NCI-H510A treated with DMSO at 0.1 percent for 48 hours (cell line): Measurements from ENCODE around the gene ARID4B.
"Not testable (repeated sequence)": the region's sequence is repeated elsewhere in the genome, so short reads cannot be mapped to it uniquely, and the experiment has no call there.

Experiments used
- DNase-seq: peaks from one replicate; lab custom pipeline; 2025; lab: John Stamatoyannopoulos, UW

The ARID4B gene

DNA sequence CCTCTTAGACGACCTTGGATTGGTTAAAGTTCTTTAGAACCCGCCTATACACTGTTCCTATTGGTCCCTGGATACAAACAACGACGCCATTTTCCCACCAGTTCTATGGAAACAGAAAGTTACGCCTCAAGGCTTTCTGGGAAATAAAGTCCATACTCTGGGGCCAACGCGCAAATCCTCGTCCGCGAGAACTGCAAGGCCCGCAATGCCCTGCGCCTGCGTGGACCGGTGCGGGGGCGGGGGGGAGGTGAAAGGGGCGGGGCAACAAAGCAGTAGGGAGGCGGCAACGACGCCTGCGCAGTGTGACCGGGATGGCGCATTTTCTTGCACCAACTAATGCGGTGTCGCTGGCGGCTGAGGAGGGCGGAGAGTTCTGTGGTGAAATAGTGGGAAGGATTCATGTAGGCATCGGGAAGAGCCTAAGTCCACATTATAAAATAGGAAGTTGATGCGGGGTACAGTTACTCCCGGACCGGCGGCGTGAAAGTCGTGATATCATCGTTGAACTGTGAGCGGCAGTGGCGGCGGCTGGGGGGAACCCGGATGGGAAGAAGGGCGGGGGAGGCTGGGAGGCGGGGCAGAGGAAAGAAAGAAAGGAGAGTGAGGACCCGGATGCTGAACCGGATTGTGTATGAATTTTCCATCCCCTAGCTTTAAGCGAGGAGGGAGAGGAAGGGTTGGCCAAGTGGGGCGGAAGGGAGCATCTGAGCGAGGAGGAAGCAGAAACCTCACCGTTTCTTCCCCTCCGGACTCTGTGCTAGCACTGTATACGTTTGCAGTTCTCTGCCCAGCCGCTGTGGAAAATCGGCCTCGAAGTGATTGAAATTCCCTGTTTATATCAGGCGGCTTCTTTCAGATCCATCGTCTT lies 526 bp upstream of the ARID4B start, which contains the start of gene GGPS1:
GGPS1 (plus strand) TSS at position 300 of the 868 bp plus-strand sequence. CDS start 6,695 bp downstream, outside the sequence.
- DNase-seq = peak; percentile 94

GRCh38 chr1:235326719-235327558 lies 1.0 kb downstream of the ARID4B start:
- DNase-seq = no peak

DNA sequence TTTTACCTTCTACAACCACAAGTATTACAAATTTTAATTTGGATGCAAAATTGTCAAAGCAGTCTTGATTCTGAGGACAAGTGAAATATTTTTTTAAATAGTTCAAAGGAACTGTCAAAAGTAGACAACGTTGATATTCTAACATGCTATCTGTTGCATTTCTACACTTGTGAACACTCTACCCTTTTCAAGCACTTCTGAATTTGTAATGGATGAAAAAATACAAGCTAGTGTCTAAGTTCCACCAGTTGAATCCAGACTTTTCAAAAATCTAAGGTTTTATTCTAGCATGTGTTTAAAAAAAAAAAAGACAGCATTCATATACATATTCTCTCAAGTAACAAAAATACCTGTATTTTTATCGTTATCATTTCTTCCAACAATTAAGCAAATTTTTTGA lies 2.1 kb downstream of the ARID4B start:
- no peak for DNase-seq

- DNase-seq = no peak
Observed at GRCh38 chr1:235325139-235325538, 2.8 kb downstream of the ARID4B start.

DNA sequence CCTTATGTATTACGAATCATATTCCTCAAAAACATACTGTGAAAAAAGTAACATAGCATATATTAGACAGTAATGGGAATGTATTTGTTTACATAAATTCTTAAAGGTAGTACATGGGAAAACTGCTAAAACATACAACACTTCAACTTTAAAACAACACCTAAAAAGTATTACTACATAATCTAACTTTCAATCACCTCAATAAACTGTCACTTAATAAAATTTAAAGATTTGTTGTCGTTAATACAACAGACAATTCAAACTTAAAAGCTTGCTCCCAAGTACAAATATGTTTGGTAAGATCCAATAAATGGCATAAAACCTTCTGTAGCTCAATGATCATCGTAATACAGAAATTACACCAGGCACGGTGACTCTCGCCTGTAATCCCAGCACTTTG lies 3.7 kb downstream of the ARID4B start:
- no peak for DNase-seq

DNA sequence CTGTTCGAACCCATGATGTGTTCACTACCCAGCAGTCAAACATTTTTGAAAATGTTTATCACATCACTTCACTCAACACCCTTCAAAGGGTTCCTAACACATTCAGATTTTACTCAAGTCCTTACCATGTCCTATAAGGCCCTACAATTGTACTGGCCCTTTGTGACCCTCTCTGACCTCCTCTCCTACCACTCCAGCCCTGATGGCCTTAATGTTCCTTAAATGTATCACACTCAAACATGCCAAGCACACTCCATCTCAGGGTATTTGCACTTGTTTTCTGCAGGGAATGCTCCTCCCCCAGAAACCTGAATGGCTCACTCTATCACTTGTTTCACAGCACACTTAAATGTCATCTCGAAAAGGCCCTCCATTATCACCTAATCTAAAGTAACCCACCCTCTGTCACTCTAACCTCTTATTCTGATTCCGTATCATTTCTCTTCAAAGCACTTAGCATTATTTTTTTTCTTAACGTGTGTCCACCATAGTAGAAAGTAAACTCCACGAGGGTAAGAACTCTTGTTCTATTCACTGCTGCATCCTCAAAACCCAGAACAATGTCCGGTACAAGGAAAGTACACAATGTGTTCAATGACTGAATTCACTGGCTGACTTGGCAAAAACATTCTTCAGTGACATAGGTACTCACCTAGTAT lies 7.3 kb downstream of the ARID4B start:
- DNase-seq = no peak

DNA sequence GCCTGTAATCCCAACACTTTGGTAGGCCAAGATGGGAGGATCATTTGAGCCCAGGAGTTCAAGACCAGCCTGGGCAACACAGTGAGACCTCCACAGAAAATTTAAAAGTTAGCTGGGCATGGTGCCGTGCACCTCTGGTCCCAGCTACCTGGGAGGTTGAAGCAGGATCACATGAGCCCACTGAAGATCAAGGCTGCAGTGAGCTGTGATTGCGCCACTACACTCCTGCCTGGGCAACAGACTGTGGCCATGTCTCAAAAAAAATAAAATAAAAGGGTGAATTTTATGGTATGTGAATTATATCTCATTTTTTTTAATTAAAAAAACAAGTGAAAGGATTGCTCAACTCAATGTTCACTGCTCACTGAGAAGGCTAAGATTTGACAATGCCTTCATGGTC lies 8.7 kb downstream of the ARID4B start:
- no peak for DNase-seq

- DNase-seq = no peak
Observed at GRCh38 chr1:235317168-235317567, 10.8 kb downstream of the ARID4B start.

DNA sequence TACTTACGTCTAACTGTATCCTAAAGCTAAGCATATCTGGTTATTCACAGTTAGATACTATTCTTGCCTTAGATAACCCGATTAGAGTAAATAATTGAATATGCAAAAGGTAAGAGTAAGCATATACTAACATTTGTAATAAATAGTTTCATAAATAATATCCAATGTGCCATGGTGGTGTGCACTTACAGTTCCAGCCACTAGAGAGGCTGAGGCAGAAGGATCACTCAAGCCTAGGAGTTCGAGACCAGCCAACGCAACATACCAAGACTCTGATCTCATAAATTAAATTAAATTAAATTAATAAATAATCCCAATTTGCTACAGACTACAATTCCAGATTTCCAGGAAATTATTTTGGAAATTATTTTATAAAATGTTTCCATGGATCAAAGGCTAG lies 12.2 kb downstream of the ARID4B start:
- DNase-seq = no peak

- no peak for DNase-seq
Observed at GRCh38 chr1:235315173-235315572, 12.8 kb downstream of the ARID4B start.

GRCh38 chr1:235313931-235314678 lies 13.9 kb downstream of the ARID4B start:
- no peak for DNase-seq

GRCh38 chr1:235313262-235313661 lies 14.7 kb downstream of the ARID4B start:
- DNase-seq = no peak

- not testable (repeated sequence) for DNase-seq
Observed at GRCh38 chr1:235309206-235309605, 18.8 kb downstream of the ARID4B start.

DNA sequence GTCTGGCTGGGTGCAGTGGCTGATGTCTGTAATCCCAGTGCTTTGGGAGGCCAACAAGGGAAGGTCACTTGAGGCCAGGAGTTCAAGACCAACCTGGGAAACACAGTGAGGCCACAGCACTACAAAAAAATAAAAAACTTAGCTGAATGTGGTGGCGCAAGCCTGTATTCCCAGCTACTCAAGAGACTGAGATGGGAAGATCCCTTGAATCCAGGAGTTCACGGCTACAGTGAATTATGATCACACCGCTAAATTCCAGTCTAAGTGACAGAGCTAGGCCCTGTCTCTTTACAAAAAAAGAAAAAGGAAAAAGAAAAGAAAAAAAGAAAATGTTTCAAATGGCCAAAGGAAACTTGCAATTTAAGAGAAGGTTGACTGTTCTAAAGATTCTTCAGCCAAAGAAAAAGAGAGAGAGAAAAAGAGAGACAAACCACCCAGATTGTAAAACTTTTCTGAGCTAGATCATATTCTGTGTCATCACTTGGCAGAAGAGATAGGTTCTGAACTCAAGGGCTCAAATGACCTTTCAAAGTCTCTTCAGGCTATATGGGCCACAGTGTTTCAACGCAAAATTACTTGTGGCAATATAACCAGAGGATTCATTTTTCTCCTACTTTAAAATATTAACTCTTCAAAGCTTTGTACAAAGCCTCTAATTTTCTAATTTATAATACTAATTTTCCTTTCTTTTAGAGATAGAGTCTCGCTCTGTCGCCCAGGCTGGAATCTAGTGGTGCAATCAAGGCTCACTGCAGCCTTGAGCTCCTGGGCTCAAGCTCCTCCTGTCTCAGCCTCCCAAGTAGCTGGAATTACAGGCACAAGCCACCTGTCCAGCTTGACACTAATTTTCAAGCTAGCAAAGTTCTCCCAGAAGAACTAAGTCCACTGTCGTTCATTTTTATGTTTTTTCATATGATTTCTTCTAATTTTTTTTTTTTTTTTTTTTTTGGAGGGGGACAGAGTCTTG lies 20.5 kb downstream of the ARID4B start:
- DNase-seq = no peak

- no peak for DNase-seq
Observed at GRCh38 chr1:235304549-235305451, 23.2 kb downstream of the ARID4B start.

- no peak for DNase-seq
Observed at GRCh38 chr1:235302143-235302542, 25.8 kb downstream of the ARID4B start.

DNA sequence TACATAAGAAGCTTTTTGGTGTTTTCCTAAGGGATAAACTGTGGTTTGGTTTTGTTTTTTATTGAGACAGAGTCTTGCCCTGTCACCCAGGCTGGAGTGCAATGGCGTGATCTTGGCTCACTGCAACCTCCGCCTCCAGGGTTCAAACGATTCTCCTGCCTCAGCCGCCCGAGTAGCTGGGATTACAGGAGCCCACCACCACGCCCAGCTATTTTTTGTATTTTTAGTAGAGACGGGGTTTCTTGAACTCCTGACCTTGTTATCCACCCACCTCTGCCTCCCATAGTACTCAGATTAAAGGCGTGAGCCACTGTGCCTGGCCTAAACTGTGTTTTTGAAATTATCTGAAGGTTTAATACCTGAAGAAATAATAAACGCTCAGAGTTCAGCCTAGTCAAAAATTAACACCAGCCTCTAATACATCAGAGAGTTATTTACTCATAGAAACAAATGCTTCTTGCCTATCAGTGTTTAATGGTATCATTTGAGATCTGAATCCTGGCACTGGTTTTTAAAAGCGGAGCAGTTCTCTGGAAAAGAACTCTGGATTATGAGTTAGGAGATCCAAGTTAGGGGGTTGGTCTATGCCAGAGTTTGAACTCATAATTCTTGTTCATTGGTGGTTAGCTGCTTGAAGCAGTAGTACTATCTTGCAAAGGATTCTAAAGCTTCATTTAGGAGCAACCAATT lies 28.7 kb downstream of the ARID4B start:
- no peak for DNase-seq

DNA sequence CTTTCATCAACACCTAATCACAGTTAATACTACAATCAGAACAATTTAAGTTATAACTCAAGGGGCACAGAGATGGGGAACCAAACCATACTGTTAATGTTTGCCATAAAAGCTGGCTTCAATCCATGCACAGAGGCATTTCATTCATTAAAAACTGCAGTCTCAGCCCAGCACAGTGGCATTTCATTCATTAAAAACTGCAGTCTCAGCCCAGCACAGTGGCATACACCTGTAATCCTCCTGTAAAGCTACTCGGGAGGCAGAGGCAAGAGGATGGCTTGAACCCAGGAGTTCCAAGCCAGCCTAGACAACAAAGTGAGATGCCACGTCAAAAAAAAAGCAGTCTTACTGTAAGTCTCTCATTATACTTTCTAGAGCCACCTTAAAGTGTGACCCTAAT lies 29.2 kb downstream of the ARID4B start:
- DNase-seq = no peak

GRCh38 chr1:235297579-235297978 lies 30.4 kb downstream of the ARID4B start:
- no peak for DNase-seq
